ENCODE results near the gene MAD1L1.

DNA sequence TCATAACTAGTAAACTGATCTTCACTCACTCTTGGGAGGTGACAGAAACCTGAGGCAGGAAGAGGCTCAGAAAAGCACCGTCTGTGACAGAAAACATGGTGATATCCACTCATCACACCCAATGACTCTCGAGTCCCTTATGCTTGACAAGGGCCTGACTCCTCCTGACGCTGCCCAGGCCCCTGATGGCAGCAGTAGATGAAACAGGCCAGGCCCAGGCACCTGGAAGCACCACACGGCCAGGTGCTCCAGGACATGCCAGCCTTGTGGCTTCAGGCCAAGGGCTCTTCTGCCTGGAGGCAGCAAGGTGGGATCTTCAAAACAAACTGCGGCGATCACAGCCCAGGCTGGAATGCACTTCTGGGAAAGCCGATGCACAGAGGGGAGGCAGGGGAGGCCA, 89.3 kb downstream of the MAD1L1 start:
- TF ChIP-seq EZH2 (IDR thresholded peaks at IDR 0.05; ENCODE audit: insufficient read depth, poor library complexity, severe bottlenecking) (no peak), EZH2phosphoT487 (IDR thresholded peaks at IDR 0.05; ENCODE audit: insufficient read depth, low read depth) (no peak)
